GM21619 (cell line): ENCODE results near the gene ATP2B2.

Source experiments
- ATAC-seq: cut with Tn5 transposase; IDR thresholded peaks from one replicate; pipeline ENCODE4 v1.9.1; 2021; ENCODE audit not compliant: unreplicated experiment

The ATP2B2 gene

DNA sequence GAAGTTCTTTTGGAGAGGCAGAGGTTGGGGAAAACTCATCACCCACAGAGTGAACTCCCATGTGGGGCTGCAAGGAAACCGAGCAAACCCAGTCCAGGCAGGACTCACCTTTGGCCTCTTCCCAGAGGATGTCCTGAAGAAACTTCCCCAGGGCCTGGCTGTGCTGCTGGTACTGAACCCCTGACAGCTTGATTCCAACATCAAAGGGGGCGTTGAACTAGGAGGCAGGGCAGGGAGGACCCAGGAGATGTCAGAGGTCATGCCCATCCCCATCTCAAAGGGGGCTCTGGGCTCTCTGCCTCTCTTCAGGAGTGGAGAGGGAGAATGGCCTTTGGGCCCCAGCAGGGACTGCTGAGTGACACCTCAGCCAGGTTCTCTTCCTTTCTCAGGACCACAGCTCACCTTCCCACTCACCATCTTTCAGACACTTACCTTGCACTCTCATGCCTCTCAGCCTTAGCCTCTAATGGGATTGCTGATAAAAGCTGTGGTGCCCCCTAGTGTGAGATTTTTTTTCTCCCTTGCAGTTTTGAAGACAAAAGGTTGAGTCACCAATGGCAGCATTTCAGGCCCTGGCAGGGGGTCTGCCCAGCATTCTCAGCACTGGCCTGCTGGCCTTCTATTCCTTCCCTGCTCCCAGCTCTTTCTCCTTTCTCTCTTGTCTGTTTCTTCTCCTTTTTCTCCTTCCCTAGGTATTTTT is 218.6 kb downstream of the ATP2B2 start:
- ATAC-seq = no peak

DNA sequence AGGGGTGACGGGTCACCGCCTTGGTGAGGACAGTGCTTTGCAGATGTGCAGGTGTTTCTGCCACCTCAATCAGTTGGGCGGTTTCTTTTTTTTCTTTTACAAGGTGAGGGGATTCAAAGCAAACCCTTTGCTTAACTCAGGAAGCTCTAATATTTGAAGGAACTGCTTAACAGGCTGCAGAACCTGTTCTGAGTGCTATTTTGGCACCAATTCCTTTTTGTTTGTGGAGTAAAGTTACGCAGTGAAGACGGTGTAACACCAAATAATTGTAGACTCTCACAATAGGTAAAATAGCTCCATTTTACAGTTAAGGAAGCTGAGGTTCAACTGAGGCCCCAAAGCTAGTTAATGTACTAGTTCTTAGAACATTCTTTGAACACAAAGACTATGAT is 219.3 kb downstream of the ATP2B2 start:
- no peak for ATAC-seq

GRCh38 chr3:10285272-10286132 is 219.9 kb downstream of the ATP2B2 start:
- ATAC-seq = no peak

DNA sequence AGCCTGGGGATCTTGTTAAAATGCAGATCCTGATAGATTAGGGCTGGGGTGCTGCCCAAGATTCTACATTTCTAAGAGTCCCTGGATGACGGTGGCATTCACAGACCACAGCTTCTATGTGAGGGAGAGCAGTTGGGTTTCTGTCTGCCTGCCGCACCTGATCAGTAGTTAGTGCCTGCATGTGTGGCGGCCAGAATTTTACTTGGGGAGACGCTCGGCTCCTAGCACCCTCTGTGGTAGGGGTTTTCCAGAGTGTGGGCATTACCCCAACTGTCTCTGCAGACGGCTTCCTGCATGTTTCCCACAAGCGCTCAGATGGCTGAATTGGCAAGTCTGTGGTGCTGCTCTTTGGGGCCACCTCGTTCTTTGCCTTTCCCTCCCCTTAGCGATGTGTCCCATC is 220.9 kb downstream of the ATP2B2 start:
- no peak for ATAC-seq

DNA sequence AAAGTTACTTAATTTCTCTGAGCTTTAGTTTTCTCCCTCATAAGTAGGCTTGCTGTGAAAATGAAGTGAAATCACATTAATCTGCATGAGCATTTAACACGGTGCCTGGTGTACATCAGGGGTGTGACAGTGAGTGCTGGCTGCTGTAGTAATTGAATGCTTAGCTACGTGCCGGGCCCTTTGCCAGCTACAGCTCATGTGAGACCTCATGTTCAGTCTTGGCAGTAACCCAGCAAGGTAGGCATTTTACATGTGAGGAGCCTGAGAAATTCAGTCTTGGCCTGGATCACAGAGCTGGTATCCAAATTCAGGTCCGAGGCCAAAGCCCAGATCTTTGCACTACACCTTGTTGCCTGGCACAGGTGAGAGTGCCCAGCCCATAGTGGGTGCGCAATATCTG is 221.7 kb downstream of the ATP2B2 start:
- no peak for ATAC-seq

- no peak for ATAC-seq
Measured at GRCh38 chr3:10281951-10282350, 223.4 kb downstream of the ATP2B2 start.

DNA sequence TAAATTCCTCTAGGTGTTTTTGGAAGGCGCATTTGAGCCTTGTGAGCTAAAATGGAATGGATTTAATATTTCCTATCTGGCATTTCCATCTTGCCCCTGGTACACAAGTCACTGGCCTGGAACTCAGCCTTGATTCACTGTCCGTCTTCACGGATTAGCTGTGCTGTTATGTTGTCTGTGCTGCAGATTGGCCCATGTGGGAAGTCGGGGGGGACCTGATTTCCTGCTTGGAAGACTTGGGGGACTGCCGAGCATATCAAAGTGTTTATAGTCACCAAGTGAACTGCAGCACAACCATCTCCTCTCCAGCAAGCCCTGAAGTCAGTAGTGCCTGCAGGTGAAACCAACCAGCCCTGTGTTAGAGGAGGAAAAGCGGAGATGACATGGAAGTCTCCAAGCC is 224.8 kb downstream of the ATP2B2 start:
- no peak for ATAC-seq

- ATAC-seq = no peak
Measured at GRCh38 chr3:10280177-10280529, 225.2 kb downstream of the ATP2B2 start.

GRCh38 chr3:10279384-10280176 is 225.8 kb downstream of the ATP2B2 start:
- ATAC-seq = no peak

- no peak for ATAC-seq
Measured at GRCh38 chr3:10278501-10278900, 226.9 kb downstream of the ATP2B2 start.

- no peak for ATAC-seq
Measured at GRCh38 chr3:10277115-10277625, 228.2 kb downstream of the ATP2B2 start.

DNA sequence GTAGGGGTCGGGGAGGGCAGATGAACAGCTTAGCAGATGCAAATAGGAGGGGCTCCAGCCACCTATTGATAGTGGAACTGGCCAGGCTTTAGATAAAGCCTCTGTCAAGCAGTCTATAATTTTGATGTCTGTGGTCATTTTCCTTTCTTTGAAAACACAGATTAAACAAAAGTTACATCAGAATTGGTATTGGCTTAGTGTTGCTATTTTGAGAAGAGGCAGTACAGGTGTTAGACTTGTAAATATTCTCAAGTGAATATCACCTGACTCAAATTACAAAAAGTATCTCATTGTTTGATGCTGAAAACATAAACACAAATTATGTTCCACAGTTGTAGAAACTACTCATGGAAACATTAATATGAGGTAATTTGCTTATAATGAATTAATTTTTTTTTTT is 230.8 kb downstream of the ATP2B2 start:
- no peak for ATAC-seq
